SK-N-SH (cell line): ENCODE data around the gene CABP1.

Experiments used
- CTCF ChIP-seq: fragments of 200-600 bp; sonication (generic); IDR thresholded peaks from 2 replicates; pipeline ENCODE4 v1.6.1; 2017; ENCODE audit warnings: antibody characterized with exemption, mild to moderate bottlenecking, moderate library complexity
- ELF1 ChIP-seq: IDR thresholded peaks from 2 replicates; pipeline ENCODE4 v1.4.0; 2012
- EP300 ChIP-seq, 2 experiments: IDR thresholded peaks; 2 replicates each; pipeline versions ENCODE4 v1.4.0 to v1.6.1; 2012; ENCODE audit warnings: borderline replicate concordance in 1 of 2, low read depth in 1 of 2, low read length in 1 of 2
- FOSL2 ChIP-seq: IDR thresholded peaks from 2 replicates; pipeline ENCODE4 v1.4.0; 2012; ENCODE audit warnings: low read depth, mild to moderate bottlenecking, moderate library complexity, borderline replicate concordance
- FOXM1 ChIP-seq: IDR thresholded peaks from 2 replicates; pipeline ENCODE4 v1.4.0; 2012; ENCODE audit warnings: low read depth, mild to moderate bottlenecking
- NFIC ChIP-seq: IDR thresholded peaks from 2 replicates; pipeline ENCODE4 v1.4.0; 2012; ENCODE audit warnings: borderline replicate concordance
- RAD21 ChIP-seq: IDR thresholded peaks from 2 replicates; pipeline ENCODE4 v1.6.1; 2012; ENCODE audit warnings: mild to moderate bottlenecking, low read length
- REST ChIP-seq: IDR thresholded peaks from 2 replicates; pipeline ENCODE4 v1.6.1; 2012; ENCODE audit warnings: mild to moderate bottlenecking, low read depth, low read length, moderate library complexity
- RXRA ChIP-seq: IDR thresholded peaks from 2 replicates; pipeline ENCODE4 v1.4.0; 2012; ENCODE audit warnings: low read depth, mild to moderate bottlenecking, borderline replicate concordance
- SMC3 ChIP-seq: IDR thresholded peaks from 2 replicates; pipeline ENCODE4 v1.6.1; 2012; ENCODE audit warnings: low read depth, low read length, improper control_type of control experiment
- TEAD4 ChIP-seq: IDR thresholded peaks from 2 replicates; pipeline ENCODE4 v1.4.0; 2012; ENCODE audit warnings: mild to moderate bottlenecking, borderline replicate concordance; ENCODE audit not compliant: insufficient read depth
- ZBTB33 ChIP-seq: IDR thresholded peaks from 2 replicates; pipeline ENCODE4 v1.4.0; 2012; ENCODE audit warnings: low read depth, borderline replicate concordance

- TF ChIP-seq REST, result no peak
- no peak for TF ChIP-seq RAD21
- TF ChIP-seq CTCF, result no peak
- TF ChIP-seq TEAD4, result no peak
- TF ChIP-seq RXRA, result no peak
- TF ChIP-seq EP300 (IDR thresholded peaks at IDR 0.05; ENCODE audit: borderline replicate concordance in 1 of 2, low read depth in 1 of 2, low read length in 1 of 2), result no peak
- no peak for TF ChIP-seq ELF1
- TF ChIP-seq SMC3, result no peak
- no peak for TF ChIP-seq NFIC
- TF ChIP-seq ZBTB33, result no peak
- no peak for TF ChIP-seq FOSL2
- no peak for TF ChIP-seq FOXM1
Observed at GRCh38 chr12:120710805-120711296, 70.4 kb downstream of the CABP1 start.
